Left forelimb (tissue), 1 donor: ENCODE data around the gene HOMEZ.

Experiments used
- DNase-seq: peaks from one replicate; pipeline ENCODE4 v3.0.0-alpha.2; 2018; ENCODE audit warnings: low spot score

Gene HOMEZ

DNA sequence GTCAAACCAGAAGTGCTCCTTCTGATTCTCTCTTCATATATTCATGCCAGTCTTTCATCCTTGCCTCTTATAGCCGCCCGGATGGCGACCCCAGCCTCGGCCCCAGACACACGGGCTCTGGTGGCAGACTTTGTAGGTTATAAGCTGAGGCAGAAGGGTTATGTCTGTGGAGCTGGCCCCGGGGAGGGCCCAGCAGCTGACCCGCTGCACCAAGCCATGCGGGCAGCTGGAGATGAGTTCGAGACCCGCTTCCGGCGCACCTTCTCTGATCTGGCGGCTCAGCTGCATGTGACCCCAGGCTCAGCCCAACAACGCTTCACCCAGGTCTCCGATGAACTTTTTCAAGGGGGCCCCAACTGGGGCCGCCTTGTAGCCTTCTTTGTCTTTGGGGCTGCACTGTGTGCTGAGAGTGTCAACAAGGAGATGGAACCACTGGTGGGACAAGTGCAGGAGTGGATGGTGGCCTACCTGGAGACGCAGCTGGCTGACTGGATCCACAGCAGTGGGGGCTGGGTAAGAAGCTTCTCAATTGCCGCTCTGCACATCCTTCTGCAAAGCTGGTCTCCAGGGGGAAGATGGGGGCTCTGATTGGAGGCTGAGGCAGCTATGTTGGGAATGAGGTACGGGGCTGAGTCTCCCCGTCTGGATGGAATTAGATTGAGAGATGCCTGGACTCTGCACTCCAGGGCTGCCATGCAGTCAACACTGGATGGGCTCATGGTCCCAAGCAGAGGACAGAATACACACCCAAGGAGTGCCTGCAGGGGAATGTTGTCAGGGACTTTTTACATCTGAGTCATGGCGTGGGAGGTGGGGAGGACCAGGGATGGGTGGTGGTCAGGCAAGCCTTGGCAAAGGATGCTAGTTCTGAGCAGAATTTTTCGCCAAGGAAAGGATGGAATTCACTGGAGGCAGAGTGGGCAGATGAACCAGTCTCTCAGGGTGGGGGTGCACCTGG lies 22.0 kb upstream of the HOMEZ start:
- no peak for DNase-seq

DNA sequence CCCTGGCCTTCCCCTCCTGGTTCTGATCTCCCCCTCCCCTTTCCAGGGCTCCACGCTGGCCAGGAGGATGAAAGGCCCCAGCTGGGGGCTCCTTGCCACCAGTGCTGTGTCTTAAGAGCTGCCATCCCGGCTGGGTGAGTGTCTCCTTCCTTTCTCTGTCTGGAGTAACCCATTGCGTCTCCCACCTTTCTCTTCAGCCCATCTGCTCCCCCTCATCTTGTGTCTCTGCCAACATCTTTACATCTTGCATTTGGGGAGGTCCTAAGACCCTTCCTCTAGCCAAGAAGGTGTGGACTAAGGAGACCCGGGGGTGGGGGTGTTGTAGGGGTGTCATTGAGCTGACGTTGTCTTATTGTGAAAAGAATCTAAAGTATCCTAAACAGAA lies 21.2 kb upstream of the HOMEZ start:
- DNase-seq, result no peak

GRCh38 chr14:23306412-23307145 lies 20.6 kb upstream of the HOMEZ start, which contains the start of gene BCL2L2:
Gene BCL2L2, plus strand, starts transcription at chr14:23306833. Its CDS starts 935 bp downstream, at chr14:23307768.
- peak; percentile 96 for DNase-seq

GRCh38 chr14:23302290-23303225 lies 16.6 kb upstream of the HOMEZ start, which contains the start of gene PPP1R3E:
Gene PPP1R3E, minus strand, starts transcription at chr14:23302859. Its CDS starts 283 bp downstream, at chr14:23302576.
- DNase-seq, result peak; percentile 83

DNA sequence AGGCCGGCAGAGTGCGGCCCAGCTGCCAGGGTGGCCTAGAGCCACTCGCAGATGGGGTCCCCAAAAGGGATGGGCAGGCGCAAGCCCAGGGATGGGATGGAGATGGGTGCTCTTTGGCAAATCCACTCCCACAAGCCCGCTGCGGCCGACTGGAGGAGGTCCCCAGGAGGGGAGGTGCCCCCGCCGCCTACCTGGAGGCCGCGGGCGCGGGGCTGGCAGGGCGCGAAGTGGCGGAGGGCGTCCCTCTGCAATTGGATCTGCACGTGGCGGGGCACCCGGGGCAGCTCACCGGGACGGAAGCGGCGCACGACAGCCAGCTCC lies 16.0 kb upstream of the HOMEZ start:
- DNase-seq, result no peak

GRCh38 chr14:23301288-23301968 lies 15.5 kb upstream of the HOMEZ start:
- DNase-seq, result peak; percentile 99

DNA sequence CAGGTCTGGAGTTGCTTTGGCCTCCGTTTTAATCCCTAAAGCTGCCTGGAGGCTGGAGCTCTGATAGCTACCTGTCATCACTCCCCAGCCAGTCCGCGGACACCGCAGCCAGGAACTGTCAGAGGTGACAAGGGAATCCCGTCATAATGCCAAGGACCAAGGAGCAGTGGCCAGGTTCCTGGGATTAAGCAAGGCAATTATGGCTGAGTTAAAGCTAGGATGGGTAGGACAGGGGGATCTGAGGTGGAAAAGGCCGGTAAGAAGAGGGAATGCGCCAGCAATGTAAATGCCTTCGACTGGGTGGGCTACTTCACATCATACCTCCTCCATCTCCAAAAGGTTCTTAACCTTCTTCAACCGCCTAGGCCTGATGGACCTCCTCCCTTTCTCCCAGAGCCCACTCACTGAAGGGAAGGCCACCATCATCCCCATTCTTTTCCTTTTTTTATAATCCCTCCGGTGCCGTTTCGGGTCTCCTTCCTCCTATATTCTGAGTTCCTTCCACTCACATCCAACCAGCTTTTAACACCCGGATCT lies 14.8 kb upstream of the HOMEZ start:
- no peak for DNase-seq

- no peak for DNase-seq
Measured at GRCh38 chr14:23299986-23300686, 14.2 kb upstream of the HOMEZ start.

GRCh38 chr14:23299211-23299957 lies 13.5 kb upstream of the HOMEZ start:
- no peak for DNase-seq

DNA sequence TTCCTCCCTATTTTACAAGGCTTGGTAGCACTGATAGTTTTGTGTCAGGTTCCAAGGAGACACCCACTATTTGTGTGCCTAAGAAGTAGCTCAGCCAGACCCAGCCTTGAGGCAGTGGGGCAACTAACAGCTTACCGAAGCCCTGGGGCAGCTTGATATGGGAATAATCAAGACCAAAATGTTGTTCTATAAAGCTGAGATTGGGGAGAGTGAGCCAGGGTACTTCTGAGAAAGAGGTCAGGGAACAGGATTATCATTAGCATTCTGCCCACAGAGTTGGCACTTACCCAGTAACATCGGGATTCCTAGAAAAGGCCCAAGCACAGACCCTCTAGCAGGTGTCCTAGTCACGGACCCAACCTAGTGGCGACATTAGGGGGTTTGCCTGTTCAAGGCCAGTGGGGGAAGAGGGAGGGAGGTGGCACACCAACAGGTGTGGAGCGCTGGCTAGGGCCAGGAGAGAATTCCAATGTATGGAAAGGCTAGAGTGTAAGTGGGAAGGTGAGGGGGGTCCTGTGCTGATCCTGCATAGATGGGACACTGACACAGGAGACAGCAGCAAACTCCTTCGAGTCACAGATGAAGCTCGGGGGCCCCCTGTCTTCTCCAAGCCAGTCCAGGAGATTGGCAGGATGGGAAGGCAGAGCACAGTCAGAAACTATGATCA lies 11.8 kb upstream of the HOMEZ start:
- no peak for DNase-seq

DNA sequence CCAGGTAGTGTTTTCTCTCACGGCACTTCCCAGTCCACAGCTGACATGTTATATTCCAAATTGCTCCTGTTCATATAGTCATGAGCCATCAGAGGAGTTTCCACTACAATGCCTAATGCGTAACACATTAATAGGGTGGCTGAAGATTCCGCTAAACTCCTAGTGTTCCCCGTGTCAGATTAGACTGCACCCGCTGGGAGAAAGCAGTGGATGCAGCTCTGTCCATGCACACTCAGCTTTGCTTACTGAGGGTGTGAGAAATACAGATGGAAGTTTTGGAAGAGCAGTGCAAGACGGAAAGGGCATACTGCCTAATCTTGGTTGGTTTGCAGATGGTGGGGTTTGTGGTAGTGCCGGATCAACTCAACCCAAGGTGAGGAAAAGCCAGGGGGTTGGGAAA lies 11.2 kb upstream of the HOMEZ start:
- no peak for DNase-seq

DNA sequence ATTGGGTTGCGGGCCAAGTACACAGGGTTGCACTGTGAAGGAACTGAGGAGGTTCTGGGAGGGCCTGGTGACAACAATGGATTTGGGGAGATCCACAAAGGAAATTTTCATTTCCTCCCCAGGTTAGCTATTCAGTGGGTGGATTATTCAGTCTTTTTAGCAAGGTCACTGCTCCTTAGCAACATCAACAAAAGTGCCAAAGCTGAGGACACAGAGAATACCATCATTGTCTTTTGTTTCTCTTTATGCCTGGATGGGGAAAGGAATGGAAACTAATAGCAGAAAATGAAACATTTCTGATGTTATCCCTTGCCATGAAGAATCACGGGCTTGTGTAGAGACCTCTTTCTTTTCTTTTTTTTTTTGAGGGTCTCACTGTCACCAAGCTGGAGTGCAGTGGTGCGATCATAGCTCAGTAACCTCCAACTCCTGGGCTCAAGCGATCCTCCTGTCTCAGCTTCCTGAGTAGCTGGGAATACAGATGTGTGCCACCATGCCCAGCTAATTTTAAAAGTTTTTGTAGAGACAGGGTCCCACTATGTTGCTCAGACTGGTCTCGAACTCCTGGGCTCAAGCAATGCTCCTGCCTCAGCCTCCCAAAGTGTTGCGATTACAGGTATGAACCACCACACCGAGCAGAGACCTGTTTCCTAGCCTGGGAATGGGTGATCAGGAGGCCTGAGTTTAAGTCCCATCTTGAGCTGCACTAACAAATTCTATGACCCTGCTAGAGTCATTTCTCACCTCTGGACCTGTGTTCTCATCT lies 10.3 kb upstream of the HOMEZ start:
- DNase-seq, result no peak

GRCh38 chr14:23294734-23295561 lies 9.0 kb upstream of the HOMEZ start:
- peak; percentile 57 for DNase-seq

GRCh38 chr14:23286902-23287479 lies 1.1 kb upstream of the HOMEZ start:
- no peak for DNase-seq

DNA sequence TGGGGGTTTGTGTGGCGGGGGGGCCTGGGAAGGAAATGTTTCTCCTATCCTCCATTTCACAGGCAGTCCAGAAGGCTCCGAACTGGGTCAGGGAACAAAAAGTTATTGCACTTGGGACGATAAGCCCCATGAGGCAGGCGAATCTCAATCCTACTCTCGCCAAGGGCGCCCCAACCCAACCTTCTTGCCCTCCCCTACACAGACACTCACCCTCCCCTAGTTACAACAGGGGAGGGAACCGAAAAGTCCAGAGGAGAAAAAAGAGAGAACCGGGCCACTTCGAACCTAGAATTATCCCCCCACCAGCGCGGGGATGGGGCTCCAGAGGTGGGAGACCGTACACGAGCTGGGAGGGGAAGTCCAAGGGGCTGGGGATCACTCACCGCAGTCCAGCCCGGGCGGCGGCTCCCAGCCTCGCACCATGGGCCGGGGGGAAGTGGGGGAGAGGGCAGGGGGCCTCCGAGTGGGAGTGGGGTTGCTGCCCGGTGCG lies 357 bp downstream of the HOMEZ start:
- DNase-seq, result no peak

- no peak for DNase-seq
Measured at GRCh38 chr14:23284654-23285529, 1.0 kb downstream of the HOMEZ start.
